Aorta (tissue), 4 donors: Measurements from ENCODE around the gene INHBE. TPM values are rescaled to one million over a fixed set of nuclear protein-coding genes. Genes with fewer than 3 reads are reported as not detected.

Experiments
- polyA plus RNA-seq, 2 donors: library from polyadenylated mRNA; stranded (reverse); fragments of 200-250 nt; gene quantifications; one replicate each; pipeline ENCODE4 v1.2.3, GENCODE V29; 2013
- total RNA-seq, 2 donors: library from RNA; stranded (reverse); fragmentation: NEBNext Ultra II Directional; extraction: Animal tissue kit (Norgen Biotek cat#: 25700); gene quantifications; one replicate each; pipeline ENCODE4 v1.2.1, GENCODE V29; 2021
- donor health status: healthy with polysubstance abuse.
- donor health status: Bipolar disorder and iron deficiency.
- donor health status: DM: no; HTN: no; CAD: no.
- donor health status: DM: yes; HTN: yes; CAD: no.

INHBE gene
- total and polyA plus RNA-seq, 4 donors, result not detected

Other genes starting within 250 kb of the INHBE start
- 1 to 10 TPM in 1 of 2 donors, under 1 TPM in 1; 0.55 to 1.2 TPM for gene NXPH4, start 238.5 kb upstream of the INHBE start, total RNA-seq
- under 1 TPM; 0.31 to 0.38 TPM for gene NXPH4, start 238.5 kb upstream of the INHBE start, polyA plus RNA-seq
- gene SHMT2, start 225.6 kb upstream of the INHBE start, total RNA-seq, result 10 to 100 TPM; 50.3 to 59.1 TPM
- gene SHMT2, start 225.6 kb upstream of the INHBE start, polyA plus RNA-seq, result 10 to 100 TPM; 34.3 to 53.4 TPM
- 1 to 10 TPM; 3.2 to 5.8 TPM for gene STAC3, start 204.1 kb upstream of the INHBE start, total RNA-seq
- 1 to 10 TPM in 1 of 2 donors, under 1 TPM in 1; 0.82 to 5.0 TPM for gene STAC3, start 204.1 kb upstream of the INHBE start, polyA plus RNA-seq
- gene R3HDM2, start 24.3 kb upstream of the INHBE start, total RNA-seq, result 10 to 100 TPM; 55.8 to 75.4 TPM
- 10 to 100 TPM; 11.3 to 22.7 TPM for gene R3HDM2, start 24.3 kb upstream of the INHBE start, polyA plus RNA-seq
- gene INHBC, start 20.5 kb upstream of the INHBE start, total RNA-seq, result not detected
- gene INHBC, start 20.5 kb upstream of the INHBE start, polyA plus RNA-seq, result not detected
- 10 to 100 TPM in 1 of 2 donors, 1 to 10 TPM in 1; 2.4 to 15.5 TPM for gene GLI1, start 4.5 kb downstream of the INHBE start, total RNA-seq
- gene GLI1, start 4.5 kb downstream of the INHBE start, polyA plus RNA-seq, result 1 to 10 TPM in 1 of 2 donors, under 1 TPM in 1; 0.25 to 2.1 TPM
- gene ARHGAP9, start 24.6 kb downstream of the INHBE start, total RNA-seq, result 10 to 100 TPM; 16.2 to 38.8 TPM
- 10 to 100 TPM in 1 of 2 donors, 1 to 10 TPM in 1; 5.5 to 21.2 TPM for gene ARHGAP9, start 24.6 kb downstream of the INHBE start, polyA plus RNA-seq
- 100 to 1,000 TPM; 117 to 136 TPM for gene MARS1, start 32.8 kb downstream of the INHBE start, total RNA-seq
- 10 to 100 TPM; 34.9 to 95.8 TPM for gene MARS1, start 32.8 kb downstream of the INHBE start, polyA plus RNA-seq
- gene DDIT3, start 65.2 kb downstream of the INHBE start, total RNA-seq, result 10 to 100 TPM; 24.8 to 29.0 TPM
- 10 to 100 TPM; 38.7 to 49.6 TPM for gene DDIT3, start 65.2 kb downstream of the INHBE start, polyA plus RNA-seq
- 10 to 100 TPM; 65.0 to 77.4 TPM for gene MBD6, start 67.5 kb downstream of the INHBE start, total RNA-seq
- 10 to 100 TPM in 1 of 2 donors, 1 to 10 TPM in 1; 7.5 to 73.4 TPM for gene MBD6, start 67.5 kb downstream of the INHBE start, polyA plus RNA-seq
- 100 to 1,000 TPM; 122 to 128 TPM for gene DCTN2, start 91.9 kb downstream of the INHBE start, total RNA-seq
- 100 to 1,000 TPM; 138 to 159 TPM for gene DCTN2, start 91.9 kb downstream of the INHBE start, polyA plus RNA-seq
- gene KIF5A, start 94.7 kb downstream of the INHBE start, total RNA-seq, result 1 to 10 TPM; 1.3 to 3.5 TPM
- under 1 TPM; 0.75 to 0.92 TPM for gene KIF5A, start 94.7 kb downstream of the INHBE start, polyA plus RNA-seq
- 10 to 100 TPM; 25.1 to 28.4 TPM for gene PIP4K2C, start 135.9 kb downstream of the INHBE start, total RNA-seq
- 10 to 100 TPM; 14.5 to 27.0 TPM for gene PIP4K2C, start 135.9 kb downstream of the INHBE start, polyA plus RNA-seq
- gene DTX3, start 149.5 kb downstream of the INHBE start, total RNA-seq, result 10 to 100 TPM; 47.2 to 47.4 TPM
- gene DTX3, start 149.5 kb downstream of the INHBE start, polyA plus RNA-seq, result 100 to 1,000 TPM in 1 of 2 donors, 10 to 100 TPM in 1; 14.0 to 123 TPM
- gene ARHGEF25, start 156.1 kb downstream of the INHBE start, total RNA-seq, result 10 to 100 TPM; 72.0 to 73.0 TPM
- gene ARHGEF25, start 156.1 kb downstream of the INHBE start, polyA plus RNA-seq, result 100 to 1,000 TPM in 1 of 2 donors, 10 to 100 TPM in 1; 65.6 to 253 TPM
- gene B4GALNT1, start 177.9 kb downstream of the INHBE start, total RNA-seq, result 1 to 10 TPM; 5.9 to 6.5 TPM
- gene B4GALNT1, start 177.9 kb downstream of the INHBE start, polyA plus RNA-seq, result 1 to 10 TPM; 1.0 to 2.9 TPM
- gene OS9, start 238.8 kb downstream of the INHBE start, total RNA-seq, result 100 to 1,000 TPM; 208 to 252 TPM
- gene OS9, start 238.8 kb downstream of the INHBE start, polyA plus RNA-seq, result 100 to 1,000 TPM; 139 to 253 TPM